PC-9 (cell line): ENCODE measurements around the gene ARSK. TPM values are rescaled to one million over a fixed set of nuclear protein-coding genes. Genes with fewer than 3 reads are reported as not detected.

ENCODE experiments used
- BruUV-seq: library from RNA; stranded (reverse); fragments of 400-500 nt; replicated peaks from 2 replicates; lab custom pipeline; 2021; lab: Mats Ljungman, UMichigan
- CTCF ChIA-PET: fragments of 300-600 bp; sonication (Branson Sonifier 250); formaldehyde crosslinking; loops from one replicate; lab custom pipeline; 2022; ENCODE audit warnings: antibody characterized with exemption; lab: Charles Lee
- POLR2A ChIA-PET: fragments of 300-600 bp; sonication (Branson Sonifier 250); formaldehyde crosslinking; loops from one replicate; lab custom pipeline; 2022; ENCODE audit warnings: antibody characterized with exemption; ENCODE audit not compliant: unreplicated experiment; lab: Charles Lee
- DNase-seq, 2 experiments: peaks; one replicate each; pipeline versions ENCODE4 v3.0.0 to v3.0.0-alpha.2; 2015 to 2022; ENCODE audit warnings: mixed read lengths in 1 of 2
- H2AFZ ChIP-seq: fragments of 200-600 bp; sonication (generic); 2 replicates; pipeline ENCODE4 v1.8.1; 2017; ENCODE audit warnings: antibody characterized with exemption
- H3F3A ChIP-seq: fragments of 200-600 bp; sonication (generic); 2 replicates; pipeline ENCODE4 v1.8.1; 2017; ENCODE audit warnings: antibody characterized with exemption, mild to moderate bottlenecking, low read depth; ENCODE audit not compliant: insufficient read depth
- H3K27ac ChIP-seq: fragments of 200-600 bp; sonication (generic); 2 replicates; pipeline ENCODE4 v1.6.1; 2016; ENCODE audit warnings: mixed run types
- H3K27me3 ChIP-seq: fragments of 200-600 bp; sonication (generic); 2 replicates; pipeline ENCODE4 v1.6.1; 2016; ENCODE audit warnings: low read depth, mixed run types; ENCODE audit not compliant: insufficient read depth
- H3K36me3 ChIP-seq: fragments of 200-600 bp; sonication (generic); 2 replicates; pipeline ENCODE4 v1.6.1; 2016; ENCODE audit warnings: low read depth, mixed run types
- H3K4me1 ChIP-seq: fragments of 200-600 bp; sonication (generic); replicated peaks from 2 replicates; pipeline ENCODE4 v1.6.1; 2016; ENCODE audit warnings: mixed run types; ENCODE audit not compliant: insufficient read depth
- H3K4me2 ChIP-seq: fragments of 200-600 bp; sonication (generic); 2 replicates; pipeline ENCODE4 v1.6.1; 2017; ENCODE audit warnings: mixed run types
- H3K4me3 ChIP-seq: fragments of 200-600 bp; sonication (generic); 2 replicates; pipeline ENCODE4 v1.6.1; 2016; ENCODE audit warnings: mixed run types
- H3K79me2 ChIP-seq: fragments of 200-600 bp; sonication (generic); 2 replicates; pipeline ENCODE4 v1.6.1; 2017; ENCODE audit warnings: low read depth, mixed run types
- H3K9me2 ChIP-seq: fragments of 200-600 bp; sonication (generic); 2 replicates; pipeline ENCODE4 v1.8.1; 2017; ENCODE audit warnings: mild to moderate bottlenecking; ENCODE audit not compliant: insufficient read depth
- H3K9me3 ChIP-seq: fragments of 200-600 bp; sonication (generic); 2 replicates; pipeline ENCODE4 v1.8.1; 2016; ENCODE audit warnings: low read depth; ENCODE audit not compliant: insufficient read depth
- H4K20me1 ChIP-seq: fragments of 200-600 bp; sonication (generic); 2 replicates; pipeline ENCODE4 v1.8.1; 2017; ENCODE audit not compliant: insufficient read depth
- CTCF ChIP-seq: fragments of 200-600 bp; sonication (generic); conservative IDR thresholded peaks from 2 replicates; pipeline ENCODE4 v1.6.1; 2017; ENCODE audit warnings: mixed run types, antibody characterized with exemption, mild to moderate bottlenecking, moderate library complexity
- EZH2 ChIP-seq: fragments of 200-600 bp; sonication (generic); IDR thresholded peaks from 2 replicates; pipeline ENCODE4 v1.8.0; 2017; ENCODE audit warnings: antibody characterized with exemption, low read depth
- intact Hi-C: fragments of 100-400 bp; cut with micrococcal nuclease; formaldehyde crosslinking; loops from one replicate; pipeline ENCODE4 v1.10.0; 2022; ENCODE audit not compliant: unreplicated experiment
- total RNA-seq: library from RNA; stranded (reverse); gene quantifications from 2 replicates; pipeline ENCODE4 v1.2.3, GENCODE V29; 2021

ARSK gene
- total RNA-seq, 1 experiment from 2014 or later = 5.8 TPM

GRCh38 chr5:95554331-95554646 lies 612 bp upstream of the ARSK start:
- no peaks in the 10 kb centered on the region for H3K9me3 ChIP-seq
- intact Hi-C loops = loop anchor here (2.0 kb wide), 1 partner anchor 93 kb away; the partner anchor contains the start of gene RFESD
- no peaks in the 10 kb centered on the region for H4K20me1 ChIP-seq
- peak overlapping the region; percentile 91 for H3K4me2 ChIP-seq
- H3K9me2 ChIP-seq = no peaks in the 10 kb centered on the region
- H3K4me1 ChIP-seq = peaks cover 16% of the 10 kb centered on the region
- peak in 1 of 2 experiments; percentile 63 for DNase-seq
- H3K27me3 ChIP-seq = no peaks in the 10 kb centered on the region
- H2AFZ ChIP-seq = peak overlapping the region; percentile 91
- H3K4me3 ChIP-seq = peak overlapping the region; percentile 71
- CTCF ChIA-PET = no interaction called here
- TSS peak; percentile 78 for BruUV-seq
- peaks cover 29% of the 10 kb centered on the region for H3K79me2 ChIP-seq
- peaks cover 29% of the 10 kb centered on the region; the same call in 1 of the 2 replicates for H3F3A ChIP-seq
- POLR2A ChIA-PET = interaction anchor here (0.6 to 0.7 kb wide), 3 partner anchors 78 to 399 kb away, joined by 3 to 4 read pairs (median 3); no protein-coding TSS in a partner anchor
- TF ChIP-seq EZH2 (no peak), CTCF (no peak)
- peak overlapping the region; percentile 84 for H3K27ac ChIP-seq
- no peaks in the 10 kb centered on the region for H3K36me3 ChIP-seq

GRCh38 chr5:95555553-95555952 lies 652 bp downstream of the ARSK start:
- DNase-seq = no peak
- Histone ChIP-seq H3K9me3 (no peaks in the 10 kb centered on the region), H3K27me3 (no peaks in the 10 kb centered on the region), H3K9me2 (no peaks in the 10 kb centered on the region), H3K4me2 (peak overlapping the region; percentile 91), H3K36me3 (no peaks in the 10 kb centered on the region), H3K79me2 (peaks cover 29% of the 10 kb centered on the region), H3K4me3 (peak overlapping the region; percentile 71), H3F3A (peaks cover 29% of the 10 kb centered on the region; the same call in 1 of the 2 replicates), H2AFZ (peak overlapping the region; percentile 91), H3K27ac (peak overlapping the region; percentile 84), H3K4me1 (peaks cover 16% of the 10 kb centered on the region), H4K20me1 (no peaks in the 10 kb centered on the region)
- TF ChIP-seq EZH2 (no peak), CTCF (no peak)
- BruUV-seq = no TSS peak
- POLR2A ChIA-PET = no interaction called here
- CTCF ChIA-PET = no interaction called here
- intact Hi-C loops = loop anchor here (2.0 to 5.0 kb wide), 2 partner anchors 91 to 287 kb away; partner anchors contain the start of gene RFESD

- Histone ChIP-seq H3K4me2 (no peak overlapping the region), H3K4me3 (no peak overlapping the region), H2AFZ (no peak overlapping the region), H3K27ac (no peak overlapping the region), H3K36me3 (no peaks in the 10 kb centered on the region), H3K9me3 (no peaks in the 10 kb centered on the region), H3K9me2 (no peaks in the 10 kb centered on the region), H4K20me1 (no peaks in the 10 kb centered on the region), H3K79me2 (peaks cover 22% of the 10 kb centered on the region), H3F3A (peaks cover 27% of the 10 kb centered on the region; the same call in 1 of the 2 replicates), H3K27me3 (no peaks in the 10 kb centered on the region), H3K4me1 (peaks cover 16% of the 10 kb centered on the region)
- BruUV-seq = no TSS peak
- CTCF ChIA-PET = no interaction called here
- no peak for TF ChIP-seq CTCF
- TF ChIP-seq EZH2 = no peak
- DNase-seq = no peak
- POLR2A ChIA-PET = no interaction called here
- intact Hi-C loops = loop anchor here (5.0 kb wide), 1 partner anchor 284 kb away; no protein-coding TSS in a partner anchor
Measured at GRCh38 chr5:95557841-95558240, 2.9 kb downstream of the ARSK start.
